Right lobe of liver (tissue), 6 donors: ENCODE measurements around the gene SLC7A10. TPM values are rescaled to one million over a fixed set of nuclear protein-coding genes. Genes with fewer than 3 reads are reported as not detected.

Source experiments
- ATAC-seq, 4 donors: fragments of 200-7000 bp; cut with Tn5 transposase; one replicate each; pipeline ENCODE4 v1.9.1; 2020; ENCODE audit warnings: mild to moderate bottlenecking in 4 of 4, moderate library complexity in 4 of 4
- DNase-seq, 3 donors: peaks; one replicate each; pipeline ENCODE4 v3.0.0-alpha.2; 2020
- H3K27ac ChIP-seq, 3 donors: fragments of 200-600 bp; one replicate each; pipeline ENCODE4 v1.8.0; 2022
- H3K27me3 ChIP-seq, 2 donors: fragments of 200-600 bp; one replicate each; pipeline ENCODE4 v1.8.0; 2022
- H3K36me3 ChIP-seq, 4 donors: fragments of 200-600 bp; sonication (generic) in 1 of 4; one replicate each; pipeline versions ENCODE4 v1.5.1 to v1.8.0; 2017 to 2022; ENCODE audit warnings: control low read depth in 1 of 4
- H3K4me1 ChIP-seq, 4 donors: fragments of 200-600 bp; sonication (generic) in 1 of 4; one replicate each; pipeline versions ENCODE4 v1.5.1 to v1.8.0; 2017 to 2022; ENCODE audit warnings: control low read depth in 1 of 4
- H3K4me3 ChIP-seq, 3 donors: fragments of 200-600 bp; one replicate each; pipeline ENCODE4 v1.8.0; 2022
- H3K9me3 ChIP-seq, 4 donors: fragments of 200-600 bp; sonication (generic) in 1 of 4; one replicate each; pipeline versions ENCODE4 v1.5.1 to v1.8.0; 2017 to 2022; ENCODE audit warnings: control low read depth in 1 of 4
- POLR2A ChIP-seq: fragments of 450-650 bp; IDR thresholded peaks from one replicate; pipeline ENCODE4 v1.6.1; 2017; ENCODE audit warnings: antibody characterized with exemption, mild to moderate bottlenecking
- WGBS: methylation state at CpG from one replicate; pipeline ENCODE4 v1.1.6; 2018; ENCODE audit warnings: low coverage, low lambda C conversion rate; ENCODE audit not compliant: insufficient coverage; ENCODE audit errors: missing lambda C conversion rate; 5-methylcytosine and 5-hydroxymethylcytosine counted together
- intact Hi-C, 2 donors: fragments of 100-400 bp; cut with DNase I; formaldehyde crosslinking; loops; one replicate each; pipeline versions ENCODE4 v1.11.2 to v1.14.1; 2022
- total RNA-seq, 6 experiments: library from RNA; depleted of rRNA in 2 of 6; stranded (reverse); fragments of >200 nt in 2 of 6; fragmentation: NEBNext Ultra II Directional in 3 of 6; extraction: Animal tissue kit (Norgen Biotek cat#: 25700) in 3 of 6; gene quantifications; one replicate each; pipeline versions ENCODE4 v1.1.0 to v1.2.4, GENCODE V29; 2016 to 2023
- TF ChIP-seq, protein P1 (sequence below), 4 donors: fragments of 200-600 bp in 3 of 4; fragments of 450-650 bp in 1 of 4; IDR thresholded peaks; one replicate each; pipeline versions ENCODE4 v1.5.1 to v1.8.0; 2016 to 2022; ENCODE audit warnings: antibody characterized with exemption in 4 of 4, mild to moderate bottlenecking in 2 of 4
- donor health status: DM: no; HTN: yes; CAD: no.
- donor health status: DM: no; HTN: no; CAD: no.
- donor health status: DM: no; HTN: no; CAD: no.
- donor health status: DM: no; HTN: yes; CAD: no.
- donor health status: DM: no; HTN: yes; CAD: no.

The SLC7A10 gene
- total RNA-seq, 6 experiments from 2014 or later: not detected

DNA sequence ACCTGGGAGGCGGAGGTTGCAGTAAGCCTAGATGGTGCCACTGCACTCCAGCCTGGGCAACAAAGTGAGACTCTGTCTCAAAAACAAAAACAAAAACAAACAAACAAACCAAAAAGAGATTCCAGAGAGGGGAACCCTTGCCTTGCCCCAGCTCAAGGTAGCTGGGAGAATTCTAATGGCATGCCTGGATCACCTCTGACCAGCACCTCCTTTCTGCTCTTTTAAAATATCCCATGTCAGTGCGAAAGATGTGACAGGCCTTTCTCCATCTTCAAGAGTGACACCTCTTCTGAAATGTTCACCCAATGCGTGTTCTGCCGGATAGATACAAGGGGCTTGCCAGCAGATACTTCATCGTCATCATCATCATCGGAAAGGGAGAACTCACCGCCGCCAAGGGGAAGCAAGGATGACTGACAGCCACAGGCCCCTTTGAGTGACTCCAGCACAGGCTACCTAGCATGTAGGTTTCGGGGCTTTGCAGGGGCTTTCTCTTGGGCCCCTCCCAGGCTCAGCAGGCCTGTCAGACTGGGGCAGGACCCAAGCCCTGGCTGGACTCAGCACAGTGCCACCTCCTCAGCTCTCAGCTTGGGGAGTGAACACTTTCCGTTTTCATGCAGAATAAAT is 50.4 kb downstream of the SLC7A10 start:
- Histone ChIP-seq H3K4me3 (no peak overlapping the region), H3K27ac (no peak overlapping the region), H3K27me3 (no peaks in the 10 kb centered on the region), H3K36me3 (no peaks in the 10 kb centered on the region), H3K4me1 (peaks cover 0 to 18% (median 4%) of the 10 kb centered on the region in 4 donors), H3K9me3 (no peaks in the 10 kb centered on the region)
- DNase-seq: no peak
- TF ChIP-seq, protein P1, sequence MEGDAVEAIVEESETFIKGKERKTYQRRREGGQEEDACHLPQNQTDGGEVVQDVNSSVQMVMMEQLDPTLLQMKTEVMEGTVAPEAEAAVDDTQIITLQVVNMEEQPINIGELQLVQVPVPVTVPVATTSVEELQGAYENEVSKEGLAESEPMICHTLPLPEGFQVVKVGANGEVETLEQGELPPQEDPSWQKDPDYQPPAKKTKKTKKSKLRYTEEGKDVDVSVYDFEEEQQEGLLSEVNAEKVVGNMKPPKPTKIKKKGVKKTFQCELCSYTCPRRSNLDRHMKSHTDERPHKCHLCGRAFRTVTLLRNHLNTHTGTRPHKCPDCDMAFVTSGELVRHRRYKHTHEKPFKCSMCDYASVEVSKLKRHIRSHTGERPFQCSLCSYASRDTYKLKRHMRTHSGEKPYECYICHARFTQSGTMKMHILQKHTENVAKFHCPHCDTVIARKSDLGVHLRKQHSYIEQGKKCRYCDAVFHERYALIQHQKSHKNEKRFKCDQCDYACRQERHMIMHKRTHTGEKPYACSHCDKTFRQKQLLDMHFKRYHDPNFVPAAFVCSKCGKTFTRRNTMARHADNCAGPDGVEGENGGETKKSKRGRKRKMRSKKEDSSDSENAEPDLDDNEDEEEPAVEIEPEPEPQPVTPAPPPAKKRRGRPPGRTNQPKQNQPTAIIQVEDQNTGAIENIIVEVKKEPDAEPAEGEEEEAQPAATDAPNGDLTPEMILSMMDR (IDR thresholded peaks at IDR 0.05): no peak
- no peak for TF ChIP-seq POLR2A
- 94% methylated on average over 3 of the region's 10 CpGs for WGBS
- intact Hi-C loops: no loop called here
- no peak for ATAC-seq

GRCh38 chr19:33174186-33174585 is 51.5 kb downstream of the SLC7A10 start:
- ATAC-seq (no peak), DNase-seq (no peak)
- TF ChIP-seq, protein P1 (IDR thresholded peaks at IDR 0.05): no peak
- no peak for TF ChIP-seq POLR2A
- H3K4me1 ChIP-seq: peaks cover 0 to 18% (median 4%) of the 10 kb centered on the region in 4 donors
- H3K27ac ChIP-seq: no peak overlapping the region
- H3K9me3 ChIP-seq: no peaks in the 10 kb centered on the region
- no peaks in the 10 kb centered on the region for H3K36me3 ChIP-seq
- no peak overlapping the region for H3K4me3 ChIP-seq
- intact Hi-C loops: no loop called here
- no CpG with 5 or more reads among the region's 5 CpGs for WGBS
- no peaks in the 10 kb centered on the region for H3K27me3 ChIP-seq

GRCh38 chr19:33171916-33172359 is 53.7 kb downstream of the SLC7A10 start:
- TF ChIP-seq POLR2A: no peak
- TF ChIP-seq, protein P1 (IDR thresholded peaks at IDR 0.05): no peak
- H3K4me1 ChIP-seq: peaks cover 0 to 8% (median 0%) of the 10 kb centered on the region in 4 donors
- no peaks in the 10 kb centered on the region for H3K27me3 ChIP-seq
- no peak overlapping the region for H3K27ac ChIP-seq
- no peaks in the 10 kb centered on the region for H3K36me3 ChIP-seq
- H3K4me3 ChIP-seq: no peak overlapping the region
- no peak for DNase-seq
- intact Hi-C loops: no loop called here
- no peak for ATAC-seq
- 92% methylated on average over 6 of the region's 6 CpGs for WGBS
- no peaks in the 10 kb centered on the region for H3K9me3 ChIP-seq

DNA sequence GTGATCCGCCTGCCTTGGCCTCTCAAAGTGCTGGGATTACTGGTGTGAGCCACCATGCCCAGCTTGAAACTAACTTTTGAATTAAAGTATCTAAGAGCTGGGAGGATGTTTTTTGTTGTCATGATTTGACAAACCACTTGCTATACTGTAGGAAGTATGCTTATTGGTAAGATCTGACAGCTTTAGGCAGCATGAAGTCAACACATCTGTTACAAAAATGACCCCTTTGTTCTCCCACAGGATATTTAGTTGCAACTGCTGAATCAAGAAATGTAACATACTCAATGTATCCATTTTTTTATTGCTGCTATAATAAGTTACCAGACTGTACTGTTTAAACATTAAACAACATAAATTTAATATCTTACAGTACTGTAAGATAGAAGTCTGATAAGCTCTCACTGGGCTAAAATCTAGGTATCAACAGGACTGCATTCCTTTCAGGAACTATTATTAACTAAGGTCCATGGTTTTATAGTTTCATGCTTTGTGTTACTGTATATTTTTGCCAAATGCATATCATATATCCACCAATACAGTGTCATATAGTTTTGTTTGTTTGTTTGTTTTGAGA is 54.3 kb downstream of the SLC7A10 start:
- WGBS: no CpG with 5 or more reads among the region's 1 CpG
- Histone ChIP-seq H3K4me3 (no peak overlapping the region), H3K4me1 (peaks cover 0 to 8% (median 0%) of the 10 kb centered on the region in 4 donors), H3K9me3 (no peaks in the 10 kb centered on the region), H3K27me3 (no peaks in the 10 kb centered on the region), H3K36me3 (no peaks in the 10 kb centered on the region), H3K27ac (no peak overlapping the region)
- TF ChIP-seq POLR2A: no peak
- TF ChIP-seq, protein P1 (IDR thresholded peaks at IDR 0.05): no peak
- DNase-seq: no peak
- ATAC-seq: no peak
- intact Hi-C loops: no loop called here
